SK-N-SH (cell line): Measurements from ENCODE around the gene PTPRG.

Source experiments
- EP300 ChIP-seq, 2 experiments: IDR thresholded peaks; 2 replicates each; pipeline versions ENCODE4 v1.4.0 to v1.6.1; 2012; ENCODE audit warnings: borderline replicate concordance in 1 of 2, low read depth in 1 of 2, low read length in 1 of 2
- EZH2phosphoT487 ChIP-seq: fragments of 200-600 bp; sonication (generic); IDR thresholded peaks from 2 replicates; pipeline ENCODE4 v1.6.1; 2017; ENCODE audit warnings: low read depth, mixed run types, mild to moderate bottlenecking, antibody characterized with exemption, moderate library complexity, borderline replicate concordance
- POLR2AphosphoS5 ChIP-seq: IDR thresholded peaks from 2 replicates; pipeline ENCODE4 v1.6.1; 2012; ENCODE audit warnings: low read depth, low read length
- TAF1 ChIP-seq: IDR thresholded peaks from 2 replicates; pipeline ENCODE4 v1.6.1; 2012; ENCODE audit warnings: low read depth, mild to moderate bottlenecking, low read length, moderate library complexity, borderline replicate concordance
- TF ChIP-seq, protein P1 (sequence below): fragments of 200-600 bp; sonication (generic); IDR thresholded peaks from 2 replicates; pipeline ENCODE4 v1.6.1; 2017; ENCODE audit warnings: antibody characterized with exemption, mild to moderate bottlenecking, moderate library complexity
- TF ChIP-seq, protein P2 (sequence below): IDR thresholded peaks from 2 replicates; pipeline ENCODE4 v1.4.0; 2012; ENCODE audit warnings: low read depth

DNA sequence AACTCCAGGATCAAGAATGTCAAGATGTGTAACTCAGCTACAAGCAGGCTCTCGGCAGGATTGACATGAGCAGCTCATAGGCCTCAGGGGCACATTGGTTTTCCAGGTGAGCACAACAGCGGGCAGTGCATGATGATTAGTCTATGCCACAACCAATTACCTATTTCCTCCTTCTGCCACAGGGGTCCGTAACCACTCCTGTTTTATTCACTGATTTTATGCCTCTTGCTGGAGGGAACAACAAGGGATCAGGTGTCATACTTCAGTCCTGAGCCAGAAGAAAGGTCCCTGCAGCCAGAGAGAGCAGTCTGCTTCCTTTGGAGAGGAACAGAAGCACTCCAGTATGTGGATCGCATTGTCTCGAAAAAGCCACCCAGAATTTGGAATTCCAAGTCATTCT, 35.1 kb upstream of the PTPRG start:
- TF ChIP-seq TAF1 (no peak), EZH2phosphoT487 (no peak), EP300 (IDR thresholded peaks at IDR 0.05; ENCODE audit: borderline replicate concordance in 1 of 2, low read depth in 1 of 2, low read length in 1 of 2) (no peak), POLR2AphosphoS5 (no peak)
- TF ChIP-seq, protein P1, sequence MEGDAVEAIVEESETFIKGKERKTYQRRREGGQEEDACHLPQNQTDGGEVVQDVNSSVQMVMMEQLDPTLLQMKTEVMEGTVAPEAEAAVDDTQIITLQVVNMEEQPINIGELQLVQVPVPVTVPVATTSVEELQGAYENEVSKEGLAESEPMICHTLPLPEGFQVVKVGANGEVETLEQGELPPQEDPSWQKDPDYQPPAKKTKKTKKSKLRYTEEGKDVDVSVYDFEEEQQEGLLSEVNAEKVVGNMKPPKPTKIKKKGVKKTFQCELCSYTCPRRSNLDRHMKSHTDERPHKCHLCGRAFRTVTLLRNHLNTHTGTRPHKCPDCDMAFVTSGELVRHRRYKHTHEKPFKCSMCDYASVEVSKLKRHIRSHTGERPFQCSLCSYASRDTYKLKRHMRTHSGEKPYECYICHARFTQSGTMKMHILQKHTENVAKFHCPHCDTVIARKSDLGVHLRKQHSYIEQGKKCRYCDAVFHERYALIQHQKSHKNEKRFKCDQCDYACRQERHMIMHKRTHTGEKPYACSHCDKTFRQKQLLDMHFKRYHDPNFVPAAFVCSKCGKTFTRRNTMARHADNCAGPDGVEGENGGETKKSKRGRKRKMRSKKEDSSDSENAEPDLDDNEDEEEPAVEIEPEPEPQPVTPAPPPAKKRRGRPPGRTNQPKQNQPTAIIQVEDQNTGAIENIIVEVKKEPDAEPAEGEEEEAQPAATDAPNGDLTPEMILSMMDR, result no peak
- TF ChIP-seq, protein P2, sequence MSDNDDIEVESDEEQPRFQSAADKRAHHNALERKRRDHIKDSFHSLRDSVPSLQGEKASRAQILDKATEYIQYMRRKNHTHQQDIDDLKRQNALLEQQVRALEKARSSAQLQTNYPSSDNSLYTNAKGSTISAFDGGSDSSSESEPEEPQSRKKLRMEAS, result no peak
